SK-N-SH (cell line): Measurements from ENCODE around the gene NPDC1. TPM values are rescaled to one million over a fixed set of nuclear protein-coding genes. Genes with fewer than 3 reads are reported as not detected.

Experiments
- CTCF ChIA-PET: fragments of 300-600, 350-600 bp; formaldehyde crosslinking; extraction: SDS; loops from one replicate; lab custom pipeline; 2021; lab: Yijun Ruan, JAX
- POLR2A ChIA-PET: fragments of 350-600 bp; sonication (Branson Sonifier 250); formaldehyde crosslinking; extraction: SDS; loops from one replicate; lab custom pipeline; 2020; ENCODE audit warnings: antibody characterized with exemption, inconsistent platforms; lab: Yijun Ruan, JAX
- DNase-seq: peaks from one replicate; pipeline ENCODE4 v3.0.0; 2012
- H2AFZ ChIP-seq: fragments of 200-600 bp; sonication (generic); 2 replicates; pipeline ENCODE4 v1.8.1; 2016; ENCODE audit warnings: antibody characterized with exemption, mild to moderate bottlenecking, low read depth
- H3F3A ChIP-seq: fragments of 200-600 bp; sonication (generic); replicated peaks from 2 replicates; pipeline ENCODE3; 2016; ENCODE audit warnings: antibody characterized with exemption, mild to moderate bottlenecking; ENCODE audit not compliant: insufficient read depth
- H3K27ac ChIP-seq, 2 experiments: fragments of 200-500 bp in 1 of 2; fragments of 200-600 bp in 1 of 2; sonication (Bioruptor generic) in 1 of 2; sonication (generic), shearing (Covaris generic) in 1 of 2; 2 replicates each; pipeline versions ENCODE4 v1.5.1 to v1.6.1; 2014 to 2016; ENCODE audit warnings: low read depth in 2 of 2, inconsistent platforms in 1 of 2, low read length in 1 of 2, mild to moderate bottlenecking in 1 of 2, mixed read lengths in 1 of 2
- H3K27me3 ChIP-seq: fragments of 200-600 bp; sonication (generic), shearing (Covaris generic); 2 replicates; pipeline ENCODE4 v1.6.1; 2016; ENCODE audit warnings: mixed run types; ENCODE audit not compliant: insufficient read depth
- H3K36me3 ChIP-seq, 2 experiments: fragments of 200-500 bp in 1 of 2; fragments of 200-600 bp in 1 of 2; sonication (Bioruptor generic) in 1 of 2; sonication (generic) in 1 of 2; replicated peaks in 1 of 2; 2 replicates each; pipeline versions ENCODE3 to v1.5.1; 2014 to 2016; ENCODE audit warnings: low read length in 1 of 2, mild to moderate bottlenecking in 1 of 2; ENCODE audit not compliant: insufficient read depth in 2 of 2, control insufficient read depth in 1 of 2
- H3K4me1 ChIP-seq, 2 experiments: fragments of 200-500 bp in 1 of 2; fragments of 200-600 bp in 1 of 2; sonication (Bioruptor generic) in 1 of 2; sonication (generic), shearing (Covaris generic) in 1 of 2; 2 replicates each; pipeline versions ENCODE4 v1.5.1 to v1.6.1; 2014 to 2016; ENCODE audit warnings: low read depth in 1 of 2, low read length in 1 of 2, mixed run types in 1 of 2; ENCODE audit not compliant: insufficient read depth in 2 of 2, control insufficient read depth in 1 of 2
- H3K4me2 ChIP-seq: fragments of 200-600 bp; sonication (generic), shearing (Covaris generic); 2 replicates; pipeline ENCODE4 v1.6.1; 2017; ENCODE audit warnings: mixed run types
- H3K4me3 ChIP-seq, 2 experiments: fragments of 200-500 bp in 1 of 2; fragments of 200-600 bp in 1 of 2; sonication (Bioruptor generic) in 1 of 2; sonication (generic), shearing (Covaris generic) in 1 of 2; 2 replicates each; pipeline versions ENCODE4 v1.5.1 to v1.8.1; 2014 to 2016; ENCODE audit warnings: low read depth in 2 of 2, inconsistent platforms in 1 of 2, low read length in 1 of 2, mild to moderate bottlenecking in 1 of 2, mixed read lengths in 1 of 2, moderate library complexity in 1 of 2
- H3K79me2 ChIP-seq: fragments of 200-600 bp; sonication (generic); 2 replicates; pipeline ENCODE4 v1.8.1; 2017; ENCODE audit warnings: mild to moderate bottlenecking; ENCODE audit not compliant: insufficient read depth
- H3K9ac ChIP-seq: fragments of 200-600 bp; sonication (generic); 2 replicates; pipeline ENCODE4 v1.6.1; 2017; ENCODE audit warnings: mixed run types
- H3K9me2 ChIP-seq: fragments of 200-600 bp; sonication (generic); 2 replicates; pipeline ENCODE4 v1.6.1; 2017; ENCODE audit warnings: mixed run types
- H3K9me3 ChIP-seq: fragments of 200-600 bp; sonication (generic); 2 replicates; pipeline ENCODE4 v1.6.1; 2017; ENCODE audit warnings: mixed run types, mild to moderate bottlenecking, moderate library complexity
- H4K20me1 ChIP-seq: fragments of 200-600 bp; sonication (generic); 2 replicates; pipeline ENCODE4 v1.6.1; 2017; ENCODE audit warnings: mild to moderate bottlenecking, mixed run types; ENCODE audit not compliant: insufficient read depth
- ELF1 ChIP-seq: IDR thresholded peaks from 2 replicates; pipeline ENCODE4 v1.4.0; 2012
- FOXM1 ChIP-seq: IDR thresholded peaks from 2 replicates; pipeline ENCODE4 v1.4.0; 2012; ENCODE audit warnings: low read depth, mild to moderate bottlenecking
- MXI1 ChIP-seq: IDR thresholded peaks from 2 replicates; pipeline ENCODE4 v1.6.1; 2012; ENCODE audit warnings: mild to moderate bottlenecking, low read depth, low read length, improper control_type of control experiment
- NFIC ChIP-seq: IDR thresholded peaks from 2 replicates; pipeline ENCODE4 v1.4.0; 2012; ENCODE audit warnings: borderline replicate concordance
- PBX3 ChIP-seq: IDR thresholded peaks from 2 replicates; pipeline ENCODE4; 2012
- POLR2AphosphoS5 ChIP-seq: IDR thresholded peaks from 2 replicates; pipeline ENCODE4 v1.6.1; 2012; ENCODE audit warnings: low read depth, low read length
- SMC3 ChIP-seq: IDR thresholded peaks from 2 replicates; pipeline ENCODE4 v1.6.1; 2012; ENCODE audit warnings: low read depth, low read length, improper control_type of control experiment
- TAF1 ChIP-seq: IDR thresholded peaks from 2 replicates; pipeline ENCODE4 v1.6.1; 2012; ENCODE audit warnings: low read depth, mild to moderate bottlenecking, low read length, moderate library complexity, borderline replicate concordance
- TCF12 ChIP-seq: IDR thresholded peaks from 2 replicates; pipeline ENCODE4 v1.4.0; 2012
- TEAD4 ChIP-seq: IDR thresholded peaks from 2 replicates; pipeline ENCODE4 v1.4.0; 2012; ENCODE audit warnings: mild to moderate bottlenecking, borderline replicate concordance; ENCODE audit not compliant: insufficient read depth
- YY1 ChIP-seq: IDR thresholded peaks from 2 replicates; pipeline ENCODE4 v1.4.0; 2012; ENCODE audit warnings: low read depth, mild to moderate bottlenecking
- WGBS: methylation state at CpG from one replicate; pipeline ENCODE4 v1.1.6; 2017; ENCODE audit warnings: low lambda C conversion rate; 5-methylcytosine and 5-hydroxymethylcytosine counted together
- polyA plus RNA-seq, 3 experiments: library from polyadenylated mRNA; depleted of rRNA; stranded (reverse); fragments of >200 nt; gene quantifications; 2 replicates each; pipeline ENCODE4 v1.2.3, GENCODE V29; 2012
- TF ChIP-seq, protein P1 (sequence below): fragments of 150-350 bp; IDR thresholded peaks from 2 replicates; pipeline ENCODE4 v1.6.1; 2016; ENCODE audit warnings: mild to moderate bottlenecking, low read depth, low read length
- TF ChIP-seq, protein P2 (sequence below): fragments of 150-350 bp; IDR thresholded peaks from 2 replicates; pipeline ENCODE4 v1.6.1; 2017; ENCODE audit warnings: antibody characterized with exemption, low read length, low read depth, borderline replicate concordance
- TF ChIP-seq, protein P3 (sequence below): fragments of 200-600 bp; sonication (generic); IDR thresholded peaks from 2 replicates; pipeline ENCODE4 v1.6.1; 2017; ENCODE audit warnings: antibody characterized with exemption, mild to moderate bottlenecking, moderate library complexity

NPDC1 gene
- polyA plus RNA-seq, 1 of the 3 experiments (the other 2 are of a cell fraction), result 48.1 TPM

GRCh38 chr9:137066096-137066861 lies 20.3 kb upstream of the NPDC1 start:
- 91% methylated on average over 18 of the region's 26 CpGs for WGBS
- TF ChIP-seq NFIC (no peak), TEAD4 (no peak), ELF1 (no peak), SMC3 (no peak), POLR2AphosphoS5 (no peak), PBX3 (no peak), YY1 (no peak), TAF1 (no peak), FOXM1 (no peak), MXI1 (no peak), TCF12 (no peak)
- TF ChIP-seq, protein P1, sequence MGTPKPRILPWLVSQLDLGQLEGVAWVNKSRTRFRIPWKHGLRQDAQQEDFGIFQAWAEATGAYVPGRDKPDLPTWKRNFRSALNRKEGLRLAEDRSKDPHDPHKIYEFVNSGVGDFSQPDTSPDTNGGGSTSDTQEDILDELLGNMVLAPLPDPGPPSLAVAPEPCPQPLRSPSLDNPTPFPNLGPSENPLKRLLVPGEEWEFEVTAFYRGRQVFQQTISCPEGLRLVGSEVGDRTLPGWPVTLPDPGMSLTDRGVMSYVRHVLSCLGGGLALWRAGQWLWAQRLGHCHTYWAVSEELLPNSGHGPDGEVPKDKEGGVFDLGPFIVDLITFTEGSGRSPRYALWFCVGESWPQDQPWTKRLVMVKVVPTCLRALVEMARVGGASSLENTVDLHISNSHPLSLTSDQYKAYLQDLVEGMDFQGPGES, result no peak
- TF ChIP-seq, protein P2, sequence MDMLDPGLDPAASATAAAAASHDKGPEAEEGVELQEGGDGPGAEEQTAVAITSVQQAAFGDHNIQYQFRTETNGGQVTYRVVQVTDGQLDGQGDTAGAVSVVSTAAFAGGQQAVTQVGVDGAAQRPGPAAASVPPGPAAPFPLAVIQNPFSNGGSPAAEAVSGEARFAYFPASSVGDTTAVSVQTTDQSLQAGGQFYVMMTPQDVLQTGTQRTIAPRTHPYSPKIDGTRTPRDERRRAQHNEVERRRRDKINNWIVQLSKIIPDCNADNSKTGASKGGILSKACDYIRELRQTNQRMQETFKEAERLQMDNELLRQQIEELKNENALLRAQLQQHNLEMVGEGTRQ, result no peak
- TF ChIP-seq, protein P3, sequence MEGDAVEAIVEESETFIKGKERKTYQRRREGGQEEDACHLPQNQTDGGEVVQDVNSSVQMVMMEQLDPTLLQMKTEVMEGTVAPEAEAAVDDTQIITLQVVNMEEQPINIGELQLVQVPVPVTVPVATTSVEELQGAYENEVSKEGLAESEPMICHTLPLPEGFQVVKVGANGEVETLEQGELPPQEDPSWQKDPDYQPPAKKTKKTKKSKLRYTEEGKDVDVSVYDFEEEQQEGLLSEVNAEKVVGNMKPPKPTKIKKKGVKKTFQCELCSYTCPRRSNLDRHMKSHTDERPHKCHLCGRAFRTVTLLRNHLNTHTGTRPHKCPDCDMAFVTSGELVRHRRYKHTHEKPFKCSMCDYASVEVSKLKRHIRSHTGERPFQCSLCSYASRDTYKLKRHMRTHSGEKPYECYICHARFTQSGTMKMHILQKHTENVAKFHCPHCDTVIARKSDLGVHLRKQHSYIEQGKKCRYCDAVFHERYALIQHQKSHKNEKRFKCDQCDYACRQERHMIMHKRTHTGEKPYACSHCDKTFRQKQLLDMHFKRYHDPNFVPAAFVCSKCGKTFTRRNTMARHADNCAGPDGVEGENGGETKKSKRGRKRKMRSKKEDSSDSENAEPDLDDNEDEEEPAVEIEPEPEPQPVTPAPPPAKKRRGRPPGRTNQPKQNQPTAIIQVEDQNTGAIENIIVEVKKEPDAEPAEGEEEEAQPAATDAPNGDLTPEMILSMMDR, result no peak

More at GRCh38 chr9:137066096-137066861, 20.3 kb upstream of the NPDC1 start:
- POLR2A ChIA-PET, result interaction anchor here (2.2 kb wide), 1 partner anchor 11 kb away, joined by 12 read pairs; no protein-coding TSS in a partner anchor
- no peak for DNase-seq
- H4K20me1 ChIP-seq, result peaks cover 12% of the 10 kb centered on the region; the same call in 1 of the 2 replicates
- no peak overlapping the region for H3K27ac ChIP-seq
- H3K4me1 ChIP-seq, result peaks cover 0 to 27% of the 10 kb centered on the region in 2 experiments; a peak in 1 of 4 replicates
- H3F3A ChIP-seq, result peaks cover 8% of the 10 kb centered on the region
- no peak overlapping the region for H3K4me3 ChIP-seq
- H3K9ac ChIP-seq, result no peak overlapping the region
- no peak overlapping the region for H3K4me2 ChIP-seq
- CTCF ChIA-PET, result interaction anchor here (1.0 to 16.8 kb wide), 11 partner anchors 11 to 278 kb away, joined by 3 to 803 read pairs (median 3); partner anchors contain the start of genes ABCA2, AJM1, ENTPD2 and FUT7
- no peaks in the 10 kb centered on the region for H3K36me3 ChIP-seq
- no peaks in the 10 kb centered on the region for H3K27me3 ChIP-seq
- H3K9me3 ChIP-seq, result no peaks in the 10 kb centered on the region
- H2AFZ ChIP-seq, result no peak overlapping the region
- 0 out of 2 replicates have a peak, but pooled peaks cover 3% of the 10 kb centered on the region for H3K79me2 ChIP-seq
- no peaks in the 10 kb centered on the region for H3K9me2 ChIP-seq
